Testis (tissue), 2 donors: ENCODE measurements around the gene WWC1.

ENCODE experiments used
- CTCF ChIP-seq, 3 experiments: fragments of 450-650 bp in 2 of 3; fragments of 200-600 bp in 1 of 3; sonication (generic) in 1 of 3; IDR thresholded peaks; one replicate each; pipeline ENCODE4 v1.5.1; 2016 to 2019; ENCODE audit warnings: antibody characterized with exemption in 3 of 3, mild to moderate bottlenecking in 2 of 3, moderate library complexity in 1 of 3
- POLR2A ChIP-seq: fragments of 450-650 bp; IDR thresholded peaks from one replicate; pipeline ENCODE4 v1.6.1; 2017; ENCODE audit warnings: antibody characterized with exemption, mild to moderate bottlenecking, moderate library complexity

- no peak for TF ChIP-seq CTCF (IDR thresholded peaks at IDR 0.05)
- TF ChIP-seq POLR2A = no peak
These were observed 1.6 kb downstream of the WWC1 start for GRCh38 chr5:168292786-168293696.
